GM12872 (cell line): ENCODE results near the gene LARGE1.

ENCODE experiments used
- TF ChIP-seq, protein P1 (sequence below): IDR thresholded peaks from 3 replicates; pipeline ENCODE4 v1.5.1; 2011; ENCODE audit warnings: low read depth, mild to moderate bottlenecking, low read length, moderate library complexity; ENCODE audit not compliant: insufficient read depth

The LARGE1 gene

DNA sequence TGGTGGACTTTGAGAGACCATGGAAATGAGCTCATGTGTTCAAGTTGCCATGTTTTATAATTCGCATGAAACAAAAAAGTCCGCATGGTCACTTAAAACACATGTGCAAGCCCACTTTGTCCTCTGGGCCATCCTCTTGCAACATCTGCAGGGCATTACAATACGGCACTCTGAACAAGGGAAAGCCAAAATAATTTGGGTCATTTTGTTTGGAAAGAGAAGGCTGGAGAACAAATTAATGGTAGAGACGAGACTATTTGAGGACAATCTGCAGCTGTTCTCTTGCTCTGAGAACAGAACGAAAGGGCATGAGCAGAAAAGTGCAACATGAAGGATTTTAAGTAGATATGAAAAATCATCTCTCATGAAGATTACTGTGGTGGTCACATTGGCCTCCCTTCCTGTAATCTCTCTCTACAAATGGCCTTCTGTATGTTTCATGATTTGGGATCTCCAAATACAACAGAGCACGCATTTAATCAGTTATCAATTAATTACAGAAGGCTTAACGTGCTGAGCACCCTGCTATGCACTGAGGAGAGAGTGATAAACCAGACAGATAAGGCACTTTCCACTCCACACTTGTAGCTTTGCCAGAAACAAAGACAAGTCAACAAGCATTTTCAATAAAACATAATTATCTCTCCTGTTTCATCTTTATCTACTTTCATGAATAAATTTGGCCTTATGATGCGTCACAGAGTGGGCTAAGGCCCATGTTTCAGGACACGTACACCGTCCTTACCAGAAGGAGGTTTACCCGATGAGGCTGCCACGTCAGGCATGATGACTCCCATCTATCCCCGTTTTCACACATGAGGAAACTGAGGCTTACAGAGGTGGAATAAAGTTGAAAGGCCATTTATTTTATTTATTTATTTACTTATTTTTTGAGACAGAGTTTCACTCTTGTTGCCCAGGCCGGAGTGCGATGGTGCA is 384.1 kb downstream of the LARGE1 start:
- TF ChIP-seq, protein P1, sequence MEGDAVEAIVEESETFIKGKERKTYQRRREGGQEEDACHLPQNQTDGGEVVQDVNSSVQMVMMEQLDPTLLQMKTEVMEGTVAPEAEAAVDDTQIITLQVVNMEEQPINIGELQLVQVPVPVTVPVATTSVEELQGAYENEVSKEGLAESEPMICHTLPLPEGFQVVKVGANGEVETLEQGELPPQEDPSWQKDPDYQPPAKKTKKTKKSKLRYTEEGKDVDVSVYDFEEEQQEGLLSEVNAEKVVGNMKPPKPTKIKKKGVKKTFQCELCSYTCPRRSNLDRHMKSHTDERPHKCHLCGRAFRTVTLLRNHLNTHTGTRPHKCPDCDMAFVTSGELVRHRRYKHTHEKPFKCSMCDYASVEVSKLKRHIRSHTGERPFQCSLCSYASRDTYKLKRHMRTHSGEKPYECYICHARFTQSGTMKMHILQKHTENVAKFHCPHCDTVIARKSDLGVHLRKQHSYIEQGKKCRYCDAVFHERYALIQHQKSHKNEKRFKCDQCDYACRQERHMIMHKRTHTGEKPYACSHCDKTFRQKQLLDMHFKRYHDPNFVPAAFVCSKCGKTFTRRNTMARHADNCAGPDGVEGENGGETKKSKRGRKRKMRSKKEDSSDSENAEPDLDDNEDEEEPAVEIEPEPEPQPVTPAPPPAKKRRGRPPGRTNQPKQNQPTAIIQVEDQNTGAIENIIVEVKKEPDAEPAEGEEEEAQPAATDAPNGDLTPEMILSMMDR = no peak

- TF ChIP-seq, protein P1 = no peak
Observed at GRCh38 chr22:33529424-33530113, 390.7 kb downstream of the LARGE1 start.

- TF ChIP-seq, protein P1 = no peak
Observed at GRCh38 chr22:33528183-33528582, 392.1 kb downstream of the LARGE1 start.

DNA sequence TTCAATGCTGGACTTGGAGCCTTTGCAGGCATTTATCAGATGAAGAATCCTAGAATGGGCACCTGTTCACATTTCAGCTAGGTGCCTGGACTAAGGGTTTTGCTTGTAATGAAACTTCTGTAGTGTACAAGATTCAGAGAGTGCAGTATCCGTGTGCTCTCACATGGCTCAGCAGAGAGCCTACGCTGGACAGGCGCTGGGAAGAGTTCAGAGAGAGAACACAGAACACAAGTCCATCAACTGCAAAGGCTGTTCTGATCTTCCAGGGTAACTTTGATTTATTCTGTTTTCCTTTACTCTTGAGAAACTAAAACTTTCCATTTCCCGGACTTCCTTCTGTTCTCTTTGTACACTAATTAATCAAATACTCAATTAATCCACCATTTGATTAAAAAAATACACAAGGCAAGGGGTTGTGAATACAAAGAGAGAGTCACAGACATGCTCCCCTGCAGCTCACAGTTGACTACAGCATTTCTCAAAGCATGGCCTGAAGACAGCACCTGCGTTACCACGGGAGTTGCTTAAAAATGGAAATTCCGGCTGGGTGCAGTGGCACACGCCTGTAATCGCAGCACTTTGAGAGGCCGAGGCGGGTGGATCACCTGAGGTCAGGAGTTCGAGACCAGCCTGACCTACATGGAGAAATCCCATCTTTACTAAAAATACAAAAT is 393.7 kb downstream of the LARGE1 start:
- TF ChIP-seq, protein P1 = no peak

- TF ChIP-seq, protein P1 = no peak
Observed at GRCh38 chr22:33524511-33525260, 395.6 kb downstream of the LARGE1 start.

DNA sequence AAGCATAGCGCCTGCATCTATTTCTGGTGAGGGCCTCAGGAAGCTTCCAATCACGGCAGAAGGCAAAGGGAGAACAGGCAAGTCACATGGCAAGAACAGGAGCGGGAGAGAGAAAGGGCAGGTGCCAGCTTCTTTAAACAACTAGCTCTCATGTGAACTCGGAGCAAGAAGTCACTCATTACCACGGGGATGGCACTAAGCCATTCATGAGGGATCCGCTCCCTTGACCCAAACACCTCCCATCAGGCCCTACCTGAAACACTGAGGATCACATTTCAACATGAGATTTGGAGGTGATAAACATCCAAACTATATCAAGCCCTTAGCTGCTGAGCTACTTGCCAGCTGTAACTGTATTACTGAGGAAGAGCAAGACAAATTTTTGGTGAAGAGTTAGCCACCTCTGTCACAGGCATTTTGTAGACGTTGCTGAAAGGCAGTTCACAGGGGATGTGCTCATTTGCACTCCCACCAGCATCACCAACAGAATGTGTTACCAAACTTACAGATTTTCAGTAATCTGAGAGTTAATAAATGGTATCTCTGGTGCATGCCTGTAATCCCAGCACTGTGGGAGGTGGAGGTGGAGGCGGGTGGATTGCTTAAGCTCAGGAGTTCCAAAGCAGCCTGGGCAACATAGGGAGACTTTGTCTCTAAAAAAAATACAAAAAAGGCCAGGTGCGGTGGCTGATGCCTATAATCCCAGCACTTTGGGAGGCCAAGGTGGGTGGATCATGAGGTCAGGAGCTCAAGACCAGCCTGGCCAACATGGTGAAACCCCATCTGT is 398.2 kb downstream of the LARGE1 start:
- TF ChIP-seq, protein P1 = no peak
